Stimulated activated CD4-positive, alpha-beta T cell treated with anti-CD3 and anti-CD28 coated beads, Interleukin-1b, Interleukin-23, amount 100 ng/mL, for 48 hours (primary cell): ENCODE results near the gene TRIM2.

Experiments
- DNase-seq: peaks from one replicate; pipeline ENCODE4 v3.0.0-alpha.2; 2020

Gene TRIM2

GRCh38 chr4:153290134-153290533, 85.9 kb downstream of the TRIM2 start:
- no peak for DNase-seq

DNA sequence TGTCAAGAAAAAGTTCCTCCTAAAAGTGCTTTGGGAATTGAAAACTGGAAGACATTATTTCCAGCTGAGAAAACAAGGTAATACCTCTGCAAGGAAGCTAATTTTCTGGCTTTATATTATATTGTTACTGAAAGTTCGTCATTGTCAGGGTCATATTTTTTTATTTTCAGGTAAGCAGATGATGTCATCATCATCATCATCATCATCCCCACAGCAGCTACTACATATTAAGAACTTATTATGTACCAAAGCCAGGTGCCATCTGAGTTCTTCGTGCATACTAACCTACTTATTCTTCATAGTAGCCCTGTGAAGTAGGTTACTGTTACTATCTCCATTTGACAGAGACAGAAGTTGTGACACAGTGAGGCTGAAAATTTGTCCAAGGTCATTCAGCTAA, 87.3 kb downstream of the TRIM2 start:
- DNase-seq, result no peak

GRCh38 chr4:153292897-153293741, 88.9 kb downstream of the TRIM2 start:
- no peak for DNase-seq

DNA sequence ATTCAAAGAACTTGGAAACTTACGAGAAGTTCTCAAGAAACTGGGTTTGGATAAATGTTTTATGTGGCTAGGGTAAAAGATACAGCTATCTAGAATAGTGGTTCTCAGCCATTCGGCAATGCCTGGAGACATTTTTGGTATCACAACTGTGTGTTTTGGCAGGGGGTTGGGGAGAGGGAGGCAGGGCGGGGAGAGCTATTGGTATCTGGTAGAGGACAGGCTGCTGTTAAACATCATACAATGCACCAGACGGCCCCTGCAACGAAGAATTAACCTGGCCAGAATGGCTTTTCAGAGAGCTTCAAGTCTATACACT, 89.5 kb downstream of the TRIM2 start:
- DNase-seq, result no peak

DNA sequence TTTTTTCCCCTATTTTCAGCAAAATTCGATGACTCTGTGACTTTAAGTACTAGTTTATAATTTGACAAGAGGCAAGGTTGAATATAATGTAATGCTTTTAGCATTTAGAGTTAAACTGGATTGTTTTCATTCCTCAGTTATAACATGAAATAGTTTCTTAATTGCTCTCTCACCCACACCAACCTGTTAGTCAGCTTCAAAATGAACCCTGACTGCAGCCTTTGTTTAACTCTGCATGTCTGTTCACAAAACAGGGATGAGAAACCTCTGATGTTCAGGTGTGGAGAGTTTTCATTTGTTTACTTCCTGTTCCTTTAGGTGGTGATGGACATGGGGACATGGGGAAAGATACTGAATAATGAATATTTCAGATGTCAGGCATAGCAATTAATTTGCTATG, 90.4 kb downstream of the TRIM2 start:
- no peak for DNase-seq

DNA sequence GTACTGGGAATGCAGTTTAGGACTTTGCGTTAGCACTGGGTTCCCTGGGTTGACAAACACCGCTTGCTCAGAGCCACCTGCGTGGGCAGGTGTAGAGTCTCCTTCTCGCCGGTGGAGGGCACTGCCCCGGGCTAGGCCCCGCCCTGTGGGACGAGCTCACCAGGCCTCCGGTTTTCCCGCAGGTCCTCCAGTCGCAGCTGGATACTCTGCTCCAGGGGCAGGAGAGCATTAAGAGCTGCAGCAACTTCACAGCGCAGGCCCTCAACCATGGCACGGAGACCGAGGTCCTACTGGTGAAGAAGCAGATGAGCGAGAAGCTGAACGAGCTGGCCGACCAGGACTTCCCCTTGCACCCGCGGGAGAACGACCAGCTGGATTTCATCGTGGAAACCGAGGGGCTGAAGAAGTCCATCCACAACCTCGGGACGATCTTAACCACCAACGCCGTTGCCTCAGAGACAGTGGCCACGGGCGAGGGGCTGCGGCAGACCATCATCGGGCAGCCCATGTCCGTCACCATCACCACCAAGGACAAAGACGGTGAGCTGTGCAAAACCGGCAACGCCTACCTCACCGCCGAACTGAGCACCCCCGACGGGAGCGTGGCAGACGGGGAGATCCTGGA, 91.0 kb downstream of the TRIM2 start:
- no peak for DNase-seq

GRCh38 chr4:153296040-153296823, 92.0 kb downstream of the TRIM2 start:
- no peak for DNase-seq

GRCh38 chr4:153297116-153297515, 92.9 kb downstream of the TRIM2 start:
- DNase-seq, result no peak

DNA sequence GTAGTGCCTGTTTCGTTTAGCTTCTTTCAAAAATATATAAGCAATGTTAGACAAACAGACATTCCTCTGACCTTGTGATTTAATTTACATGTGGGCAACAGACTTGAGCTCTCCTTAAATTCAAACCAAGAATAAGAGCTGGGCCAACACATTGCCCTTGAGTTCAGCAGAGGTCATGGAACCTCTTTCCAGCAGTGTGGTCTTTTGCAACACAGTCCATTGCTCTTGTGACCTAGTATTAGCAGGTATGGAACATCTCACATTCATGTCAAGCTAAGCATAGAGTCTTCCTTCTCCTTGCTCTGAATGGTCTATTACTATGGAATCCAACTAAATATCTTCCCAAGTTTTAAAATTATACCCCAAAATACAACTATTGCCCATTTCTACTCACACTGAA, 106.5 kb downstream of the TRIM2 start:
- no peak for DNase-seq

DNA sequence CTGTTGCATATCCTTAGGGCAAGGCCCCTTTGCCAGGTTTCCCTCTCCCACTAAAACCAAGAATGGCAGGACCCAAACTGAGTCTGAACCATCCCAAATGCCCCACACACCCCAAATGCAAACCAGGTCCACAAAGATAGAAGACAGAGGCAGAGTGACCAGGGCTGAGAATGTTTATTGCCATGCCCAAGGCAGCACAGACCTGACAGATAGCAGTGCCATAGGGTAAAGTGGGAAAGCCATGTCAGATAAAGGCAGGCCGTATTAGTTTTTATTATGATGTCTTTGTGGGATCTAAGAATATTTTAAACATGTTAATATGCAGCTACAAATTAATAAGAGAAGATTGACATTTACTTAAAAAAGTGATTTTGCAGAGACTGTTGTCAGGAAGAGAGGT, 110.7 kb downstream of the TRIM2 start:
- DNase-seq, result no peak

DNA sequence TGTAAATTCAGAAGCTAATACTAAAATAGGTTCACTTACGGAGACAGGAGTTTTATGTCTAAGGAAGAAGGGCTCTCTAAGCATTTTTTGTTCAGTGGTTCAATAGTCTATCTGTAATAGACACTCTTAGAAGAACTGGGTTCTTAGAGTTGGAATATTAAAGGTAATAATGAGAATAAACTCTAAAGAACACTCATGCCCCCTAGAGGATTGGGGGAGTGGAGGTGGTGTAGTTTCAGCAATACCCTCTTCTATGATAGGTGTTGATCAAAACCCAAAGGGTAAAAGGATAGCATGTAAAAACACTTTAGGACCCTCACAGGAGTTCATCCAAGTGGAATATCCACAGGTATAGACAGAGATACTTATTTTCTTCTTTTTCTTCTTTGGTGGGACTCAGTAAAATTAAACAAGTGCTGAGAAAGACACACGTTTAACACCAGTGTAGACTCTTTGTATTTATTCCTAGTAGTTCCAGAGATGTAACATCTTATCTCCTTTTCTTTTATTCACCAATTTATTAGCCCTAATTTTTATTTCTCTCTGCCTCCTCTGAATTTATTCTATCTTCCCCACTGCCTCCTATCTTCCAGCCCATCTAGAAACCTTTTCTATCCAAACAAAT, 114.6 kb downstream of the TRIM2 start:
- DNase-seq, result no peak

DNA sequence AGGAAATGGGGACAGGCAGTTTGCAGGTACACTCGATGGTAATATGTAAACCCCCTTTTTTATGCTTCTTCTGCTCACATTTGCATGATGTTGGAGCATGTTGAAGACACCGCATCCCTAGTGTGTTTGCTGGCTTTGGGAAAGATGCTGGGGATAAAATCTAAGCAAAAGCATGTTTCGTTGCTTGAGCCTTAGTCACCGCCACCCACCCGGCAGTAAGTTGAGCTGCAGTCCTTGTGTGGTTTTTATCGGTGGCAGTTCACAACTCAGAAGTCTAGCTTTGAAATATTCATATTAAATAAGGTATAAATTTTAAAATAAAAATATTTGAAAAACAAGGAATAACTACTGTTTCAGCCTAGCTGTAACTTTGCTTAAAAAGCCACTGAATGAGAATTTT, 118.5 kb downstream of the TRIM2 start:
- no peak for DNase-seq

DNA sequence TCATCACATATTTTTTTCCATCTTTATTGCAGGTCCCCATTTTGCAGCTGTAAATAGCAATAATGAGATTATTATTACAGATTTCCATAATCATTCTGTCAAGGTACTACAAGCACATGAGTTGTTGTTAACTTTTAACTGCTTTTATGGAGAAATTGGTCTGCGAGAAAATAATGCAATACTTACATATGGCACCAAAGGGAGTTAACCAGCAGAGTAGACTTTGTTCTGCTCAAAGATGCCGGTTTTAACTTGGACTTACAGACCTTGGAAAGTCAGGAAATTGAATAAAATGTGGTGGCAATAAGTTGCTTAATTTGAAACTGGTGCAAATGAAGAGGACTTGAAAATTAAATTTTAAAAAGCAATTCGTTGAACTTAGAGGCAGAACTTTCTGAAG, 119.8 kb downstream of the TRIM2 start:
- DNase-seq, result no peak

DNA sequence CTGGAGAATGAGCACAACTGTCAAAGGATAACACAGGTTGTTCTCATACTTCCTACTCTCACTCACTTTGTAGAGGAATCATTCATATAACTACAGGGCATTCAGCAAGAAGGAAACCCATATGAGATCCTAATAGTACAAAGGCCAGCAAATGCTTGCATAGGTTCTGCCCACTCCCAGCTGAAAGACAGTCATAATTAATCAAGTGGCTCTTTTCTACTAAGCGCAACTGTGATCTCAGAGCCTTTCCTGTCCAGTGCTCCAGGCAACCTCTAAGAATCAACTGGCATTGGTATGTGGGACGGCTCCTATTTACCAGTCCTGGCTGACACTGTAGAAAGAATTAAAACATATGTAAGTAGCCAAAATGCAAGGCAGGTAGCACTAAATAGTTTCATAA, 121.3 kb downstream of the TRIM2 start:
- no peak for DNase-seq

- DNase-seq, result no peak
These were observed 122.3 kb downstream of the TRIM2 start for GRCh38 chr4:153326513-153326912.

GRCh38 chr4:153327247-153327646, 123.0 kb downstream of the TRIM2 start:
- DNase-seq, result no peak

GRCh38 chr4:153332936-153333335, 128.7 kb downstream of the TRIM2 start:
- DNase-seq, result no peak

DNA sequence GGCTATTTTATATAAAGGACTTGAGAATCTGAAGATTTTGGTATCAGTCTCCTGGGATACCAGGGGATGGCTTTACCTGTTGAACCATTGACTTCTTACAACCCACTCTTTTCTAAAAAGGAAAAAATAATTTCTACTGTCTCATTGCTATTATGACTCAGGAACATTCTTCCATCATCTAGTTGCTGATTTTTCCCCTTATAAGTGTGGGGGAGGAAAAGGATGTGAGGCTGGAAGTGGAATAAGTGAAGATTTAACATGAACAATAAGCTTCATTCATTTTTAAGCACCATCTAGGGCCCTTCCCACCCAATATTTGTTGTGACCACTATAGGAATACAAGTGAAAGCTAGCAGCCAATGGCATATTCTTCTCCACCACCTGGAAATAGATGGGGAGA, 129.6 kb downstream of the TRIM2 start:
- no peak for DNase-seq

DNA sequence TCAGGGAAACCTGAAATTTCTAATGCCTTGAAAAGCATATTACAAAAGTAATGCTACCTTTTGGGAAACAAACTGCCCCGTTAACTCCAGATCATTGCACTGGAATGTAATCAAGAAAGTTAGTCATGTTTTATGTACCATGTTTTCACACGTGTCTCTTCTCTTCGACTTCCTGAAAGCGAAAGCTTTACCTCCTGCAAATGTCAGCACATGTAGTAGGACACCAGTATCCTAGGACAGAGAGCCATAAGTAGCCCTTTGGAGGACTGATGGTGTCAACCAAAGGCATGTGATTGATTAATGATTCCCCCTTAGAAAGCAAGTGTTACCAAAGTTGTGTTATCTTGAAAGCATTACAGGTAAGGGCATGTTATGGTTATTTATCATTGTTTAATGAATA, 131.4 kb downstream of the TRIM2 start:
- no peak for DNase-seq

DNA sequence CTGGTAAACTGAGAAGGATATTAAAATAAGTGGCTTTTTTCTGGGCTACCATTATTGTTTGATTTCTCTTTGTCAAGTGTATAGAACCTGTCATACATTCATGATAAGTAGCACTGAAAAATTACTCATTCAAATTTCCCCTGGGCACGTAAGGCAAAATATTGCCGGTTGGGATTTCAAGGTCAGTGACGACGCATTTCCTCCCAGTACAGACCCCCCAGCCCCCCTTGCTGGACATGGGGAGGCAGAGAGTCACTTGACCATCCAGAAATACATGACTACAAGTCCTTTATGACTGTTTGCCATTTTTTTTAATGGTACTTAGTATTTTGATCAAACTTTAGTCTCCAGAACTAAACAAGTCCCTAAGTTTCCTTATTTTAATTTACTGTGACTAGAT, 133.4 kb downstream of the TRIM2 start:
- DNase-seq, result no peak

- DNase-seq, result no peak
These were observed 137.4 kb downstream of the TRIM2 start for GRCh38 chr4:153341575-153342090.

DNA sequence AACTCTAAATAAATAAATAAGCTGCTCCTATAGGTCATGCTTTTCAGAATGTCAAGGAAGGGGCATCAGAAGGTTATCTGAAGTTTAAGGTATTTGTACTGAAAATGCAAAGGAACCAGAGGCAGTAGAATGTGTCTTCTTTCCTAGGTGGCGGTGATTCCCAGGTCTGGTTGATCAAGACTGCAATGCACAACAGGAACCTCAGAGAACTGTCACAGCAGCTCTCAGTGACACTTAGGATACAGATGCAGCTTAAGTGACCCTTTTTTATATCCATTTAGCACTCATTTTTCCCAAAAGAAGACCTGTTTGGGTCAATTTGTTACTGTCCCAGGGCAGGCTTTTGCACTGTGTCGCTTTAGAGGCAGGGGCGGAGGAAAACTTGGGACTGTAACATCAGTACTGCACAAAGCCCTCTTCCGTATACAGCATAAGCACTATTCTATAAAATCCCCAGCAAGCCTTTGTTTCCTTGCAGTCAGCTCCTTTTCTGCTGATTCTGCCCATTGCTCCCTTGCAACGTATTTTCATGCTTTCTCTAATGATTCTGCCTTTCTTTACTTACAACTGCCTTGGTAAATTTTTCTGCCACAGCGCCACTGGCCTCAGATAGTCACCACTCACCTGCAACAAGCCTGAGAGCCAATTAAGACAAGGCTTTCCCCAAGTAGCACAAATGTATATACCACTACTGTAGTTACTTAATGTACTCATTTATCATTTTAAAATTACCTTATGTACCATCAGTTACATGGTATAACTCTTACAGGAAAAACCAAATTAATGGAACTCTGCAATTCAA, 138.7 kb downstream of the TRIM2 start:
- no peak for DNase-seq
